SK-N-SH treated with all-trans-retinoic acid at 6 μM for 48 hours (cell line): ENCODE measurements around the gene SUN5.
"Not testable (repeated sequence)": the region's sequence is repeated elsewhere in the genome, so short reads cannot be mapped to it uniquely, and the experiment has no call there.

ENCODE experiments used
- ATAC-seq: fragments of 200-7000 bp; cut with Tn5 transposase; 3 replicates; pipeline ENCODE4 v1.9.1; 2020; ENCODE audit warnings: mild to moderate bottlenecking, moderate library complexity
- ARNTL ChIP-seq: fragments of 450-650 bp; formaldehyde crosslinking; IDR thresholded peaks from 2 replicates; pipeline ENCODE4 v1.5.0; 2020; ENCODE audit warnings: low read depth, mild to moderate bottlenecking, moderate library complexity, borderline replicate concordance
- BACH2 ChIP-seq: fragments of 250-450 bp; sonication (Bioruptor Pico); IDR thresholded peaks from 2 replicates; pipeline ENCODE4 v1.9.0; 2021; ENCODE audit warnings: mild to moderate bottlenecking, borderline replicate concordance
- CSDC2 ChIP-seq: fragments of 250-450 bp; sonication (Bioruptor Pico); IDR thresholded peaks from 2 replicates; pipeline ENCODE4 v1.5.0; 2020; ENCODE audit warnings: mild to moderate bottlenecking, moderate library complexity
- ESRRG ChIP-seq: fragments of 250-450 bp; sonication (Bioruptor Pico); IDR thresholded peaks from 2 replicates; pipeline ENCODE4 v1.6.1; 2021; ENCODE audit warnings: mild to moderate bottlenecking
- GLIS3 ChIP-seq: fragments of 250-450 bp; sonication (Bioruptor Pico); IDR thresholded peaks from 2 replicates; pipeline ENCODE4 v1.5.0; 2020; ENCODE audit warnings: mild to moderate bottlenecking, moderate library complexity
- ISL1 ChIP-seq: fragments of 250-450 bp; sonication (Bioruptor Pico); IDR thresholded peaks from 2 replicates; pipeline ENCODE4 v2.1.2; 2022; ENCODE audit warnings: mild to moderate bottlenecking, moderate library complexity
- OSR1 ChIP-seq: fragments of 250-450 bp; sonication (Bioruptor Pico); IDR thresholded peaks from 2 replicates; pipeline ENCODE4 v1.8.0; 2022; ENCODE audit warnings: moderate library complexity, mild to moderate bottlenecking, inconsistent platforms
- PATZ1 ChIP-seq: fragments of 250-450 bp; sonication (Bioruptor Pico); IDR thresholded peaks from 2 replicates; pipeline ENCODE4 v1.8.0; 2020; ENCODE audit warnings: mild to moderate bottlenecking, moderate library complexity, borderline replicate concordance
- SNAI2 ChIP-seq: fragments of 250-450 bp; sonication (Bioruptor Pico); IDR thresholded peaks from 2 replicates; pipeline ENCODE4 v1.5.0; 2020; ENCODE audit warnings: mild to moderate bottlenecking, moderate library complexity
- TCF4 ChIP-seq: fragments of 250-450 bp; sonication (Bioruptor Pico); IDR thresholded peaks from 2 replicates; pipeline ENCODE4 v1.8.0; 2021; ENCODE audit warnings: mild to moderate bottlenecking, moderate library complexity, borderline replicate concordance
- TOX ChIP-seq: fragments of 250-450 bp; sonication (Bioruptor Pico); IDR thresholded peaks from 2 replicates; pipeline ENCODE4 v1.8.0; 2021; ENCODE audit warnings: mild to moderate bottlenecking, moderate library complexity, borderline replicate concordance
- ZC3H10 ChIP-seq: fragments of 250-450 bp; sonication (Bioruptor Pico); IDR thresholded peaks from 2 replicates; pipeline ENCODE4 v1.5.1; 2021; ENCODE audit warnings: mild to moderate bottlenecking, moderate library complexity
- ZFP3 ChIP-seq: fragments of 250-450 bp; sonication (Bioruptor Pico); IDR thresholded peaks from 2 replicates; pipeline ENCODE4 v1.5.0; 2020; ENCODE audit warnings: mild to moderate bottlenecking, moderate library complexity
- ZFP30 ChIP-seq: fragments of 450-650 bp; formaldehyde crosslinking; IDR thresholded peaks from 2 replicates; pipeline ENCODE4 v1.5.0; 2022; ENCODE audit warnings: mild to moderate bottlenecking, moderate library complexity
- ZNF565 ChIP-seq: fragments of 450-650 bp; formaldehyde crosslinking; conservative IDR thresholded peaks from 2 replicates; pipeline ENCODE4 v1.5.0; 2020; ENCODE audit warnings: low read depth, mild to moderate bottlenecking, moderate library complexity
- ZNF8 ChIP-seq: fragments of 450-650 bp; formaldehyde crosslinking; IDR thresholded peaks from 2 replicates; pipeline ENCODE4 v1.5.0; 2020; ENCODE audit warnings: mild to moderate bottlenecking, moderate library complexity
- TF ChIP-seq, protein P1 (sequence below): fragments of 250-450 bp; sonication (Bioruptor Pico); IDR thresholded peaks from 2 replicates; pipeline ENCODE4 v1.5.0; 2020; ENCODE audit warnings: mild to moderate bottlenecking, moderate library complexity
- TF ChIP-seq, protein P2 (sequence below): fragments of 250-450 bp; sonication (Bioruptor Pico); IDR thresholded peaks from 2 replicates; pipeline ENCODE4 v1.5.1; 2020; ENCODE audit warnings: low read depth, mild to moderate bottlenecking, moderate library complexity
- TF ChIP-seq, protein P3 (sequence below): fragments of 250-450 bp; sonication (Bioruptor Pico); IDR thresholded peaks from 2 replicates; pipeline ENCODE4 v1.5.1; 2021; ENCODE audit warnings: mild to moderate bottlenecking, moderate library complexity

The SUN5 gene

DNA sequence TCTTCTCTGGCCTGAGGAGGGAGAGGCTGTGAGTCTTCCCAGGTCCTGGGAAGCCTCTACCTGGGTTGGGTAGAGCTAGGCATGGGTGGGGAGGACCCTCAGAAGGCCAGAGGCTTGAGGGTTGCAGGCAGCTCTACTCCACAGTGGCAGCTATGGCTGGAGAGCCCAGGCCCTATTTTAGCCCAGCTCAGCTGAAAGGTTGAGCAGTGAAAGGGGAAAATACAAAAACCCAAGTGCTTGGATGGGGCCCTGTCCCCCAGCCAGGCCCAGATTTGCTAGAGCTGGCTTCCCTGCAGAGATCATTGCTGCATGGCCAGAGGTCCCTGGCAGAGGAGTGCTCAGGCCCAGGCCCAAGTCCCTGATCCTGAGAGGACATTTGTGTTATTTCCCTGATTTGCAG lies 45.7 kb downstream of the SUN5 start:
- TF ChIP-seq ESRRG (CRISPR knock-in tag) (no peak), ZNF565 (CRISPR knock-in tag) (no peak), ZFP30 (no peak), ISL1 (CRISPR knock-in tag) (no peak), TCF4 (CRISPR knock-in tag) (no peak), ZNF8 (no peak), TOX (CRISPR knock-in tag) (no peak), OSR1 (CRISPR knock-in tag) (no peak), GLIS3 (CRISPR knock-in tag) (no peak), SNAI2 (no peak), BACH2 (CRISPR knock-in tag) (no peak), ARNTL (CRISPR knock-in tag) (no peak), ZFP3 (no peak)
- TF ChIP-seq, protein P1, sequence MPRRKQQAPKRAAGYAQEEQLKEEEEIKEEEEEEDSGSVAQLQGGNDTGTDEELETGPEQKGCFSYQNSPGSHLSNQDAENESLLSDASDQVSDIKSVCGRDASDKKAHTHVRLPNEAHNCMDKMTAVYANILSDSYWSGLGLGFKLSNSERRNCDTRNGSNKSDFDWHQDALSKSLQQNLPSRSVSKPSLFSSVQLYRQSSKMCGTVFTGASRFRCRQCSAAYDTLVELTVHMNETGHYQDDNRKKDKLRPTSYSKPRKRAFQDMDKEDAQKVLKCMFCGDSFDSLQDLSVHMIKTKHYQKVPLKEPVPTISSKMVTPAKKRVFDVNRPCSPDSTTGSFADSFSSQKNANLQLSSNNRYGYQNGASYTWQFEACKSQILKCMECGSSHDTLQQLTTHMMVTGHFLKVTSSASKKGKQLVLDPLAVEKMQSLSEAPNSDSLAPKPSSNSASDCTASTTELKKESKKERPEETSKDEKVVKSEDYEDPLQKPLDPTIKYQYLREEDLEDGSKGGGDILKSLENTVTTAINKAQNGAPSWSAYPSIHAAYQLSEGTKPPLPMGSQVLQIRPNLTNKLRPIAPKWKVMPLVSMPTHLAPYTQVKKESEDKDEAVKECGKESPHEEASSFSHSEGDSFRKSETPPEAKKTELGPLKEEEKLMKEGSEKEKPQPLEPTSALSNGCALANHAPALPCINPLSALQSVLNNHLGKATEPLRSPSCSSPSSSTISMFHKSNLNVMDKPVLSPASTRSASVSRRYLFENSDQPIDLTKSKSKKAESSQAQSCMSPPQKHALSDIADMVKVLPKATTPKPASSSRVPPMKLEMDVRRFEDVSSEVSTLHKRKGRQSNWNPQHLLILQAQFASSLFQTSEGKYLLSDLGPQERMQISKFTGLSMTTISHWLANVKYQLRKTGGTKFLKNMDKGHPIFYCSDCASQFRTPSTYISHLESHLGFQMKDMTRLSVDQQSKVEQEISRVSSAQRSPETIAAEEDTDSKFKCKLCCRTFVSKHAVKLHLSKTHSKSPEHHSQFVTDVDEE = no peak
- TF ChIP-seq, protein P2, sequence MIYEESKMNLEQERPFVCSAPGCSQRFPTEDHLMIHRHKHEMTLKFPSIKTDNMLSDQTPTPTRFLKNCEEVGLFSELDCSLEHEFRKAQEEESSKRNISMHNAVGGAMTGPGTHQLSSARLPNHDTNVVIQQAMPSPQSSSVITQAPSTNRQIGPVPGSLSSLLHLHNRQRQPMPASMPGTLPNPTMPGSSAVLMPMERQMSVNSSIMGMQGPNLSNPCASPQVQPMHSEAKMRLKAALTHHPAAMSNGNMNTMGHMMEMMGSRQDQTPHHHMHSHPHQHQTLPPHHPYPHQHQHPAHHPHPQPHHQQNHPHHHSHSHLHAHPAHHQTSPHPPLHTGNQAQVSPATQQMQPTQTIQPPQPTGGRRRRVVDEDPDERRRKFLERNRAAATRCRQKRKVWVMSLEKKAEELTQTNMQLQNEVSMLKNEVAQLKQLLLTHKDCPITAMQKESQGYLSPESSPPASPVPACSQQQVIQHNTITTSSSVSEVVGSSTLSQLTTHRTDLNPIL (CRISPR knock-in tag) = no peak
- TF ChIP-seq, protein P3, sequence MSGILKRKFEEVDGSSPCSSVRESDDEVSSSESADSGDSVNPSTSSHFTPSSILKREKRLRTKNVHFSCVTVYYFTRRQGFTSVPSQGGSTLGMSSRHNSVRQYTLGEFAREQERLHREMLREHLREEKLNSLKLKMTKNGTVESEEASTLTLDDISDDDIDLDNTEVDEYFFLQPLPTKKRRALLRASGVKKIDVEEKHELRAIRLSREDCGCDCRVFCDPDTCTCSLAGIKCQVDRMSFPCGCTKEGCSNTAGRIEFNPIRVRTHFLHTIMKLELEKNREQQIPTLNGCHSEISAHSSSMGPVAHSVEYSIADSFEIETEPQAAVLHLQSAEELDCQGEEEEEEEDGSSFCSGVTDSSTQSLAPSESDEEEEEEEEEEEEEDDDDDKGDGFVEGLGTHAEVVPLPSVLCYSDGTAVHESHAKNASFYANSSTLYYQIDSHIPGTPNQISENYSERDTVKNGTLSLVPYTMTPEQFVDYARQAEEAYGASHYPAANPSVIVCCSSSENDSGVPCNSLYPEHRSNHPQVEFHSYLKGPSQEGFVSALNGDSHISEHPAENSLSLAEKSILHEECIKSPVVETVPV = no peak
- ATAC-seq = no peak

DNA sequence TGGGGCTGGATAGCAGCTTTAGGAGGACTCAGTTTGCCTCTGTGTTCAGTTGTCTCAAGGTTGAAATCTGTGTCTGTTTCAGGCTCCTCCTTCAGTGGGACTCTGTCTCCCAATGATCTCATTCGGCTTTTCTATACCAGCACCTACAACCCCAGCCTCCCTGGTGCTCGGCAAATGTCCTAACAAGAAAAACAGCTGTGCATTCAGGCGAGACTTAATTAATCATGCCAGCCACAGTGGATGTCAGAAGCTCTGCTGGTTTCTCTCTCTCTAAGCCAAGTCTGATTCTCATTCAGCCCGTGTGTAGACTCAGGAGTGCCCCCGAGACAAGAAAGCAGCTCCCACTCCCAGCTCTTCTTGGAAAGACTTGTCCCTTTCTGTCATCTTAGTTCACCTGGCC lies 46.8 kb downstream of the SUN5 start:
- no peak for TF ChIP-seq SNAI2
- no peak for TF ChIP-seq PATZ1 (CRISPR knock-in tag)
- ATAC-seq = no peak

DNA sequence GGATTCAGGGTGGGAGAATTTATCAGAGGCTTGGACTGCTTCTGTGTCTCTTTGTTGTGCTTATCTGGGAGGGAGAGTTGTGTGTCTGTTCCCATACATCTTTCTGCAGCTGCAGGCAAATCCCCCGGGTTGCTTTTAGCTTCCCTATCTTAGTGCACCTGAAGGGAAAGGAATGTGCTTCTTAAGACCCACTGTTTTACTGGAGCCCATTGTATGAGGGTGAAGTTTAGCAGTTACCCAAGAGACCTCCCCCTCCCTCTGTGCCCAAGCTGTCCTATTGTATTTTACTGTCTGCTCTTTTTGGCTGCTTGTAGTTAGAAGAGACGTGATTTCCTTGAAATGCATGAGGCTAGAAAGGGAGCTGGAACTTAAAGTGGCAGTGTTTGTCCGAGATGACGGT lies 53.7 kb downstream of the SUN5 start:
- ATAC-seq = not testable (repeated sequence)

DNA sequence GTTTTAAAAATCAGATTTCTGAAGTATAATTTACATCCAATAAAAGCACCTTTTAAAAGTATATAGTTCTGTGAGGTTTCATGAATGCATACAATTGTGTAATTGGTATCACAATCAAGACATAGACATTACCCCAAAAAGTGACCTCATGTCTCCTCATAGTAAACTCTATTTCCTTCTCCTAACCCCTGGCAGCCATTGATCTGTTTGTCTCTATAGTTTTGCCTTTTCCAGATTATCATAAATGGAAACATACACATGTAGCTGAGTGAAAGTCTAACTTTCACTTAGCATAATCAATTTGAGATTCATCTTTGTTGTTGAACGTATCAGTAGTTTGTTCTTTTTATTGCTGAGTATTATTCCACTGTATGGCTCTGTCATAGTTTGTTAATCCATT lies 57.6 kb downstream of the SUN5 start:
- no peak for TF ChIP-seq ARNTL (CRISPR knock-in tag)
- no peak for TF ChIP-seq SNAI2
- no peak for TF ChIP-seq CSDC2
- no peak for TF ChIP-seq TCF4 (CRISPR knock-in tag)
- TF ChIP-seq GLIS3 (CRISPR knock-in tag) = no peak
- TF ChIP-seq, protein P3 = no peak
- no peak for TF ChIP-seq ZNF8
- no peak for TF ChIP-seq ZC3H10 (CRISPR knock-in tag)
- no peak for TF ChIP-seq ZNF565 (CRISPR knock-in tag)
- TF ChIP-seq TOX (CRISPR knock-in tag) = no peak
- TF ChIP-seq, all 23 proteins: peak for 0
- no peak for ATAC-seq
